ENCODE data around the gene VTI1B.

The VTI1B gene

GRCh38 chr14:67643713-67644112 lies 30.7 kb downstream of the VTI1B start:
- DNase-seq (ENCODE audit: low read depth) = no peak
- no peak for TF ChIP-seq CTCF (IDR thresholded peaks at IDR 0.05; ENCODE audit: low read depth, low read length, missing control alignments)
- no peak overlapping the region for H3K4me3 ChIP-seq (ENCODE audit: low read depth, low read length)

- TF ChIP-seq CTCF (IDR thresholded peaks at IDR 0.05; ENCODE audit: low read depth, low read length, missing control alignments) = no peak
- no peak for DNase-seq (ENCODE audit: low read depth)
- no peak overlapping the region for H3K4me3 ChIP-seq (ENCODE audit: low read depth, low read length)
These were observed 32.3 kb downstream of the VTI1B start for GRCh38 chr14:67641902-67642749.

- no peak for DNase-seq (ENCODE audit: low read depth)
- no peak for TF ChIP-seq CTCF (IDR thresholded peaks at IDR 0.05; ENCODE audit: low read depth, low read length, missing control alignments)
- no peak overlapping the region for H3K4me3 ChIP-seq (ENCODE audit: low read depth, low read length)
These were observed 33.0 kb downstream of the VTI1B start for GRCh38 chr14:67641480-67641879.

- no peak for TF ChIP-seq CTCF (IDR thresholded peaks at IDR 0.05; ENCODE audit: low read depth, low read length, missing control alignments)
- H3K4me3 ChIP-seq (ENCODE audit: low read depth, low read length) = no peak overlapping the region
- DNase-seq (ENCODE audit: low read depth) = no peak
These were observed 35.8 kb downstream of the VTI1B start for GRCh38 chr14:67638642-67639041.

- no peak for TF ChIP-seq CTCF (IDR thresholded peaks at IDR 0.05; ENCODE audit: low read depth, low read length, missing control alignments)
- DNase-seq (ENCODE audit: low read depth) = no peak
- H3K4me3 ChIP-seq (ENCODE audit: low read depth, low read length) = no peak overlapping the region
These were observed 38.0 kb downstream of the VTI1B start for GRCh38 chr14:67636361-67636919.

- DNase-seq (ENCODE audit: low read depth) = no peak
- TF ChIP-seq CTCF (IDR thresholded peaks at IDR 0.05; ENCODE audit: low read depth, low read length, missing control alignments) = no peak
- H3K4me3 ChIP-seq (ENCODE audit: low read depth, low read length) = no peak overlapping the region
These were observed 40.8 kb downstream of the VTI1B start for GRCh38 chr14:67633451-67634147.

All from GM12864 (cell line).